Measurements from ENCODE around the gene CERS6. TPM values are rescaled to one million over a fixed set of nuclear protein-coding genes. Genes with fewer than 3 reads are reported as not detected.

Gene CERS6
- total and polyA plus RNA-seq, 12 donors: 5.0 to 110 (median 29.6) TPM

DNA sequence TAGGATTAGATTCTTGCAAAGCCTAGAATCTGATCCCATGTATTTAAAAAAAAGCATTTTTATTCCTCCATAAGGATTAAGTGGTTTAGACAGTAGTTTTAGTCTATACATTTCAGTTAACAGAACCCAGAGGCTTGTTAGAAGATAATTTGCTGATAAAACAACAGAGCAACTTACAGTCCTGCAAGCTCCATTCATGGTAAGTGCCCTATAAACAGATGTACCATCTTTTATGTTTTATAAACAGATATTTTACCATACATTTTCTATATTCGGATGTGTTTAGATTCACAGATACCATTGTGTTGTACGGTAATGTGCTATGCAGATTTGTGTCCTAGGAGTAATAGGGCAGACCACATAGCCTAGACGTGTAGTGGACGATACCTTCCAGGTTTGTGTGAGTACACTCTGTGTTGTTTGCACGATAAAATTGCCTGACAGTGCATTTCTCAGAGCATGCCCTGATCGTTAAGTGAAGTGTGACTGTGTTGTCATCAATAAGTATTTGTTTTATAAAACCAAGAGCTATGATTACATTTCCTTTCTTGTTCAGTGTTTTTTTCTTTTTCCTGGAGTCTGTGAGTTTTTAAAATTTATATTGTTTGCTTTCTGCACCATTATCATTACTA lies 54.2 kb downstream of the CERS6 start:
- Histone ChIP-seq H3K36me3 (replicated peaks in 1 of 2) (no peaks in the 10 kb centered on the region), H3K4me1 (replicated peaks in 1 of 2) (peaks cover 2 to 9% of the 10 kb centered on the region in 2 donors), H3K4me3 (no peak overlapping the region), H3K27ac (no peak overlapping the region), H3K9me3 (replicated peaks in 1 of 3) (no peaks in the 10 kb centered on the region), H3K27me3 (no peaks in the 10 kb centered on the region)
- no peak for DNase-seq
- intact Hi-C loops (cut with DNase I): no loop called here
- no peak for TF ChIP-seq POLR2A (IDR thresholded peaks at IDR 0.05)
- TF ChIP-seq, protein P1, sequence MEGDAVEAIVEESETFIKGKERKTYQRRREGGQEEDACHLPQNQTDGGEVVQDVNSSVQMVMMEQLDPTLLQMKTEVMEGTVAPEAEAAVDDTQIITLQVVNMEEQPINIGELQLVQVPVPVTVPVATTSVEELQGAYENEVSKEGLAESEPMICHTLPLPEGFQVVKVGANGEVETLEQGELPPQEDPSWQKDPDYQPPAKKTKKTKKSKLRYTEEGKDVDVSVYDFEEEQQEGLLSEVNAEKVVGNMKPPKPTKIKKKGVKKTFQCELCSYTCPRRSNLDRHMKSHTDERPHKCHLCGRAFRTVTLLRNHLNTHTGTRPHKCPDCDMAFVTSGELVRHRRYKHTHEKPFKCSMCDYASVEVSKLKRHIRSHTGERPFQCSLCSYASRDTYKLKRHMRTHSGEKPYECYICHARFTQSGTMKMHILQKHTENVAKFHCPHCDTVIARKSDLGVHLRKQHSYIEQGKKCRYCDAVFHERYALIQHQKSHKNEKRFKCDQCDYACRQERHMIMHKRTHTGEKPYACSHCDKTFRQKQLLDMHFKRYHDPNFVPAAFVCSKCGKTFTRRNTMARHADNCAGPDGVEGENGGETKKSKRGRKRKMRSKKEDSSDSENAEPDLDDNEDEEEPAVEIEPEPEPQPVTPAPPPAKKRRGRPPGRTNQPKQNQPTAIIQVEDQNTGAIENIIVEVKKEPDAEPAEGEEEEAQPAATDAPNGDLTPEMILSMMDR (IDR thresholded peaks at IDR 0.05): no peak
- WGBS, 4 donors: 86 to 95% (median 91%) methylated on average over 6 of the region's 6 CpGs

DNA sequence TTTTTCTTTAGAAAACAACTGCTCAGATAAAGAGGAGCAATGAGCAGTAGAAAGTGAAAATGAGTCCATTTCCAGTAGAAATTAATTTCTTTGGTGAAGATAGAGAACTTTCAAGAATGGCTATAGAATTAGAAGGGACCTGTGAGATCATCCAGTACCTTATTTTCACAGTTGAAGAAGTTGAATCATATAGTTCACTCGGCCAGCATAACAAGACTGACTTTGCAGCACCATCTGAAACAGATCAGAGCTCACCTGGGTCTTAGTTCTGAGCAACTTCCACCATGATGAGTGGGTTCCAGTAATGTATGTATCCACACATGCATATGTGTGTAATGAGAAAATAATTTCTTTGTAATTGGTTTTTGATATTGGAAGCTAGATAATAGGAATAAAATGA lies 58.6 kb downstream of the CERS6 start:
- H3K36me3 ChIP-seq (replicated peaks in 1 of 2): no peaks in the 10 kb centered on the region
- DNase-seq: no peak
- no peak overlapping the region for H3K27ac ChIP-seq
- WGBS, 4 donors: 79 to 94% (median 90%) methylated on average over 1 of the region's 1 CpG
- H3K4me1 ChIP-seq (replicated peaks in 1 of 2): peaks cover 16 to 32% of the 10 kb centered on the region in 2 donors
- TF ChIP-seq, protein P1 (IDR thresholded peaks at IDR 0.05): no peak
- TF ChIP-seq POLR2A (IDR thresholded peaks at IDR 0.05): no peak
- H3K4me3 ChIP-seq: no peak overlapping the region
- H3K27me3 ChIP-seq: no peaks in the 10 kb centered on the region
- H3K9me3 ChIP-seq (replicated peaks in 1 of 3): no peaks in the 10 kb centered on the region
- intact Hi-C loops (cut with DNase I): no loop called here

DNA sequence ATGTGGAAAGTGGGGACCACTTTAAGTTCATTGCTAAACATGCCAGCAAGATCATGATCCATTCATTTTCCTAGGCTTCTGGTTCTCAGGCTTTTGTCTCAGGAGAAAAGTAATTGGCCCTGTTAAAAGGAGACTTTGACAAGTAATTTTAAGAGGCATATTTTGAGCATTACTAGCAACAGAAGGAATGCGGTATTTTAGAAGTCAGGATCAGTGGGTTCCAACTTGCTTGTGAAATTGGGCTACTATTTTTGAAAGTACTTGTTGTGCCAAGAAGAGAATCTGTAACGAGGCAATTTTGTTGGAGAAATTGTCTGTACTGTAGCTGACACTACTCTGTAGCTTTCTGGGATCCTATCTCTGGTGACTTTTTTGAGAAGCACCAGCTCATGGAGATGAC lies 59.4 kb downstream of the CERS6 start:
- DNase-seq: no peak
- H3K27ac ChIP-seq: peak overlapping the region in 3 of 5 donors; percentile 2 to 18 (median 16)
- no peaks in the 10 kb centered on the region for H3K9me3 ChIP-seq (replicated peaks in 1 of 3)
- H3K4me1 ChIP-seq (replicated peaks in 1 of 2): peaks cover 16 to 32% of the 10 kb centered on the region in 2 donors
- no peak overlapping the region for H3K4me3 ChIP-seq
- H3K36me3 ChIP-seq (replicated peaks in 1 of 2): no peaks in the 10 kb centered on the region
- no peaks in the 10 kb centered on the region for H3K27me3 ChIP-seq
- TF ChIP-seq, protein P1 (IDR thresholded peaks at IDR 0.05): no peak
- 27 to 47% (median 32%) methylated on average over 2 of the region's 2 CpGs for WGBS, 4 donors
- intact Hi-C loops (cut with DNase I): no loop called here

DNA sequence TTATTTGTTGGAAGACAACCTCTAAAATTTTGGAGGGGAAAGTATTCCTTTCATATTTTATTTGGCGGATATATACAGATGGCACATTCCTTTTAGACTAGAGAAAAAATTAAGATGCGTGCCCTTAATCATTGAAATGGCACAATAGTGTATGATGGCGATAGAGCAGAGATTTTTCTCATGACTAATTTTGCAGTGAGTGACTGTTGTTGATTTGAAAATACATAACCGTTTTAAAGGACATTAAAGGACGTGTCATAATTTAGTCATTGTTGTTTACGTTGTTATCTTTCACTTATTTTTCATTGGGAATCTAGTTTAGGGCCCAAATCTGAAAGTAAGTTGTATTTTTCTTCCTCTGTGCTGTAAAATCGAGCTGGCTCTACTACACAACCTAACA lies 61.7 kb downstream of the CERS6 start:
- H3K9me3 ChIP-seq (replicated peaks in 1 of 3): no peaks in the 10 kb centered on the region
- peak overlapping the region in 1 of 5 donors; percentile 15 for H3K27ac ChIP-seq
- peaks cover 28 to 54% of the 10 kb centered on the region in 2 donors for H3K4me1 ChIP-seq (replicated peaks in 1 of 2)
- TF ChIP-seq POLR2A (IDR thresholded peaks at IDR 0.05): no peak
- TF ChIP-seq, protein P1 (IDR thresholded peaks at IDR 0.05): no peak
- no peak overlapping the region for H3K4me3 ChIP-seq
- H3K27me3 ChIP-seq: no peaks in the 10 kb centered on the region
- WGBS, 4 donors: 77 to 81% (median 80%) methylated on average over 7 of the region's 7 CpGs
- intact Hi-C loops (cut with DNase I): no loop called here
- no peak for DNase-seq
- no peaks in the 10 kb centered on the region for H3K36me3 ChIP-seq (replicated peaks in 1 of 2)
